PFSK-1 (cell line): ENCODE measurements around the gene FBXO45.

Source experiments
- FOXP2 ChIP-seq: optimal IDR thresholded peaks from 2 replicates; pipeline ENCODE3; 2011; ENCODE audit warnings: borderline replicate concordance, control low read depth, inconsistent platforms; ENCODE audit not compliant: insufficient read depth; ENCODE audit errors: extremely low read length, extremely low read depth
- POLR2AphosphoS5 ChIP-seq: IDR thresholded peaks from 2 replicates; pipeline ENCODE4 v1.6.1; 2012; ENCODE audit warnings: low read depth, mild to moderate bottlenecking, control low read depth, low read length, moderate library complexity
- REST ChIP-seq, 2 experiments: IDR thresholded peaks; 2 replicates each; pipeline versions ENCODE4 v1.6.1 to v1.8.0; 2011 to 2012; ENCODE audit warnings: low read depth in 2 of 2, low read length in 2 of 2, control low read depth in 1 of 2, inconsistent platforms in 1 of 2, mild to moderate bottlenecking in 1 of 2, moderate library complexity in 1 of 2; ENCODE audit not compliant: insufficient read depth in 1 of 2
- SIN3A ChIP-seq: IDR thresholded peaks from 2 replicates; pipeline ENCODE4 v1.6.1; 2012; ENCODE audit warnings: mild to moderate bottlenecking, low read length, moderate library complexity, borderline replicate concordance; ENCODE audit not compliant: insufficient read depth
- TAF1 ChIP-seq: IDR thresholded peaks from 2 replicates; pipeline ENCODE4 v1.6.1; 2012; ENCODE audit warnings: low read length, control low read depth, borderline replicate concordance; ENCODE audit not compliant: insufficient read depth

GRCh38 chr3:196590279-196590678, 21.8 kb downstream of the FBXO45 start:
- TF ChIP-seq POLR2AphosphoS5 (no peak), SIN3A (no peak), TAF1 (no peak), REST (IDR thresholded peaks at IDR 0.05; ENCODE audit: insufficient read depth in 1 of 2, low read depth in 2 of 2, low read length in 2 of 2) (no peak), FOXP2 (no peak)
